Keratinocyte (primary cell): ENCODE results near the gene SNX30. TPM values are rescaled to one million over a fixed set of nuclear protein-coding genes. Genes with fewer than 3 reads are reported as not detected.

ENCODE experiments used
- DNase-seq: peaks from one replicate; pipeline ENCODE4 v3.0.0-alpha.2; 2011; ENCODE audit warnings: low read depth, missing footprints, low spot score
- FAIRE-seq: peaks from 2 replicates; lab custom pipeline; 2011; peaks lifted over from hg19 to GRCh38; lab: Jason Lieb, UNC
- H2AFZ ChIP-seq: 2 replicates; pipeline ENCODE4 v1.6.0; 2012; ENCODE audit warnings: low read length, control low read depth, inconsistent platforms; ENCODE audit not compliant: control insufficient read depth
- H3K27ac ChIP-seq: 2 replicates; pipeline ENCODE4 v1.5.1; 2011; ENCODE audit warnings: low read length; ENCODE audit not compliant: control insufficient read depth, insufficient read depth
- H3K27me3 ChIP-seq: 3 replicates; pipeline ENCODE4 v1.6.0; 2011; ENCODE audit warnings: low read length; ENCODE audit not compliant: control insufficient read depth, insufficient read depth; ENCODE audit errors: extremely low read depth
- H3K36me3 ChIP-seq, 2 experiments: 2 replicates in 1 of 2; 3 replicates in 1 of 2; pipeline ENCODE4 v1.5.1; 2011; ENCODE audit warnings: low read length in 2 of 2, mild to moderate bottlenecking in 1 of 2; ENCODE audit not compliant: control insufficient read depth in 2 of 2, insufficient read depth in 2 of 2; ENCODE audit errors: extremely low read depth in 1 of 2
- H3K4me1 ChIP-seq: 3 replicates; pipeline ENCODE4 v1.5.1; 2011; ENCODE audit warnings: low read length; ENCODE audit not compliant: control insufficient read depth, insufficient read depth; ENCODE audit errors: extremely low read depth
- H3K4me2 ChIP-seq: 3 replicates; pipeline ENCODE4 v1.6.0; 2011; ENCODE audit warnings: low read depth, low read length; ENCODE audit not compliant: control insufficient read depth, insufficient read depth; ENCODE audit errors: extremely low read depth
- H3K4me3 ChIP-seq, 3 experiments: fragments of 200-600 bp in 1 of 3; sonication (generic) in 1 of 3; 2 replicates in 2 of 3; 3 replicates in 1 of 3; pipeline ENCODE4 v1.5.1; 2011 to 2016; ENCODE audit warnings: low read length in 3 of 3, mild to moderate bottlenecking in 3 of 3, control low read depth in 2 of 3, inconsistent platforms in 1 of 3, low read depth in 1 of 3, mixed read lengths in 1 of 3, mixed run types in 1 of 3, moderate library complexity in 1 of 3; ENCODE audit not compliant: control insufficient read depth in 2 of 3, insufficient read depth in 2 of 3; ENCODE audit errors: extremely low read depth in 1 of 3
- H3K79me2 ChIP-seq: 2 replicates; pipeline ENCODE4 v1.6.0; 2012; ENCODE audit warnings: low read length; ENCODE audit not compliant: control insufficient read depth, insufficient read depth
- H3K9ac ChIP-seq: 3 replicates; pipeline ENCODE4 v1.6.0; 2011; ENCODE audit warnings: low read length; ENCODE audit not compliant: control insufficient read depth, insufficient read depth; ENCODE audit errors: extremely low read depth
- H3K9me1 ChIP-seq: 3 replicates; pipeline ENCODE4 v1.6.0; 2011; ENCODE audit warnings: low read length; ENCODE audit not compliant: control insufficient read depth, insufficient read depth; ENCODE audit errors: extremely low read depth
- H3K9me3 ChIP-seq: 2 replicates; pipeline ENCODE4 v1.5.1; 2012; ENCODE audit warnings: low read depth, low read length; ENCODE audit not compliant: control insufficient read depth
- H4K20me1 ChIP-seq: 3 replicates; pipeline ENCODE4 v1.6.0; 2011; ENCODE audit warnings: low read length; ENCODE audit not compliant: control insufficient read depth, insufficient read depth; ENCODE audit errors: extremely low read depth
- CTCF ChIP-seq, 3 experiments: IDR thresholded peaks in 1 of 3; conservative IDR thresholded peaks in 1 of 3; optimal IDR thresholded peaks in 1 of 3; 2 replicates in 2 of 3; 3 replicates in 1 of 3; pipeline versions ENCODE3 to v1.5.1; 2011; ENCODE audit warnings: low read length in 3 of 3, mild to moderate bottlenecking in 3 of 3, moderate library complexity in 2 of 3, control low read depth in 1 of 3, inconsistent platforms in 1 of 3; ENCODE audit not compliant: insufficient read depth in 2 of 3; ENCODE audit errors: extremely low read depth in 1 of 3
- EZH2 ChIP-seq: IDR thresholded peaks from one replicate; pipeline ENCODE4 v1.6.1; 2012; ENCODE audit warnings: inconsistent platforms, mild to moderate bottlenecking, low read length, moderate library complexity
- dilution Hi-C: fragments of 300-500 bp; cut with MboI; formaldehyde crosslinking; loops from one replicate; pipeline ENCODE4 v1.7.0; 2020; ENCODE audit warnings: low sequenced_read_pairs; ENCODE audit not compliant: extremely low pct_ligation_motif_present
- polyA plus RNA-seq, 5 experiments: library from polyadenylated mRNA; depleted of rRNA in 3 of 5; stranded (reverse) in 3 of 5; stranded (forward) in 1 of 5; unstranded in 1 of 5; fragments of >200 nt; gene quantifications; 1 replicate in 1 of 5; 2 replicates in 3 of 5; 3 replicates in 1 of 5; pipeline versions ENCODE4 v1.2.1 to v1.2.3, GENCODE V29; 2011 to 2012; ENCODE audit warnings: missing spikeins in 2 of 5, low read depth in 1 of 5, low replicate concordance in 1 of 5

SNX30 gene
- polyA plus RNA-seq, 1 donor (not counting 4 experiments of a cell fraction or from before 2014, with no cell fraction given) = 9.0 TPM

DNA sequence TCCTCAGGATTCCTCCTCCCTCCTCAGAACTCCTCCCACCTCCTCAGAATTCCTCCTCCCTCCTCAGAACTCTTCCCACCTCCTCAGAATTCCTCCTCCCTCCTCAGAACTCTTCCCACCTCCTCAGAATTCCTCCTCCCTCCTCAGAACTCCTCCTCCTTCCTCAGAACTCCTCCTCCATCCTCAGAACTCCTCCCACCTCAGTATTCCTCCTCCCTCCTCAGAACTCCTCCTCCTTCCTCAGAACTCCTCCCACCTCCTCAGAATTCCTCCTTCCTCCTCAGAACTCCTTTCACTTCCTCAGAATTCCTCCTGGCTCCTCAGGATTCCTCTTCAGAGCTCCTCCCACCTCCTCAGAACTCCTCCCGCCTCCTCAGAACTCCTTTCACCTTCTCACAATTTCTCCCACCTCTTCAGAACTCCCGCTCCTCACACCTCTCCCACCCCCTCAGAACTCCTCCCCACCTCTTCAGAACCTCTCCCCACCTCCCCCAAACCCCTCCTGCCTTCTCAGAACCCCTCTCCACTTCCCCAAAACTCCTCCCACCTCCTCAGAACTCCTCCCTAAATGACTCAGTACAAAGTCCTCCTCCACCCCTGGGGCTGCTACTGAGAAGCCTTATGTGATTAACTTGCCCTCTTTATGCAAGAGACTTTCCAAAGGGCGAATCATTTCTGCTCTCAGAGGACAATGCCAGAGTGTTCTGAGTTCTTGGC, 116.9 kb downstream of the SNX30 start:
- DNase-seq (peak; percentile 69), FAIRE-seq (peak; percentile 95)
- Histone ChIP-seq H3K9me3 (no peaks in the 10 kb centered on the region), H3K36me3 (peaks cover 0 to 7% of the 10 kb centered on the region in 2 experiments), H3K4me2 (peak overlapping the region; percentile 40), H3K79me2 (no peaks in the 10 kb centered on the region), H3K27me3 (no peaks in the 10 kb centered on the region), H3K9ac (no peak overlapping the region), H3K4me1 (peaks cover 6% of the 10 kb centered on the region), H3K9me1 (no peaks in the 10 kb centered on the region), H3K4me3 (no peak overlapping the region), H2AFZ (peak overlapping the region; percentile 37), H4K20me1 (no peaks in the 10 kb centered on the region), H3K27ac (peak overlapping the region; percentile 52)
- TF ChIP-seq EZH2 (no peak), CTCF (optimal IDR thresholded peaks at IDR 0.05 in 1 of 3, IDR thresholded peaks at IDR 0.05 in 1 of 3, conservative IDR thresholded peaks at IDR 0.05 in 1 of 3; ENCODE audit: extremely low read depth in 1 of 3, insufficient read depth in 2 of 3, low read length in 3 of 3) (no peak)
- dilution Hi-C loops = no loop called here

DNA sequence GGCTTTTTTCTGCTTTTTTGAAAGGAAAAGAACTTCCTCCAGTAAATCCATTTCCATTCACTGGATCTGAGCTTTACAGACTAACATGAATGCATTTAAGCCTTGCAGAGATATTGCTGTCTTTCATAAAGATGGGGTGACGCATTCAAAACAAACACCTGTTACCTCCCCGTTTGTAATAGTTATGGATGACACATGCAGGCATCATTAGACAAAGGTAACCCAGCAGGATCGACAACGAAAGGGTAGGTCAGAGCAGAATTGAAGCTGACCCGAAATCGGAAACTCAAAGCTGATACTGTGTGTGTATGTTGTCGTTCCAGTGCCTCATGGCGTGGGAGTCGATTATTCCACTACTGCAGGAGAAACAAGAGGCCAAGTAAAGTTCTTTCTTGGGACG, 117.9 kb downstream of the SNX30 start:
- dilution Hi-C loops = no loop called here

More for the DNA sequence above, 117.9 kb downstream of the SNX30 start:
- DNase-seq = no peak
- Histone ChIP-seq H3K9me3 (no peaks in the 10 kb centered on the region), H3K9me1 (no peaks in the 10 kb centered on the region), H3K36me3 (peaks cover 0 to 5% of the 10 kb centered on the region in 2 experiments), H3K27ac (peak overlapping the region; percentile 52), H3K79me2 (no peaks in the 10 kb centered on the region), H4K20me1 (no peaks in the 10 kb centered on the region), H3K27me3 (no peaks in the 10 kb centered on the region), H3K4me2 (no peak overlapping the region), H3K4me1 (peaks cover 6% of the 10 kb centered on the region), H2AFZ (no peak overlapping the region), H3K9ac (no peak overlapping the region), H3K4me3 (no peak overlapping the region)
- FAIRE-seq = no peak
- TF ChIP-seq CTCF (optimal IDR thresholded peaks at IDR 0.05 in 1 of 3, IDR thresholded peaks at IDR 0.05 in 1 of 3, conservative IDR thresholded peaks at IDR 0.05 in 1 of 3; ENCODE audit: extremely low read depth in 1 of 3, insufficient read depth in 2 of 3, low read length in 3 of 3) (no peak), EZH2 (no peak)
